GM18907 (cell line): ENCODE data around the gene ZFYVE16.
A peak's percentile ranks its signal among the peaks of the same experiment; 100 is the strongest.
"Not testable (repeated sequence)": the region's sequence is repeated elsewhere in the genome, so short reads cannot be mapped to it uniquely, and the experiment has no call there.

Source experiments
- ATAC-seq: cut with Tn5 transposase; IDR thresholded peaks from one replicate; pipeline ENCODE4 v1.9.1; 2021; ENCODE audit warnings: mild to moderate bottlenecking, moderate library complexity; ENCODE audit not compliant: unreplicated experiment

The ZFYVE16 gene

DNA sequence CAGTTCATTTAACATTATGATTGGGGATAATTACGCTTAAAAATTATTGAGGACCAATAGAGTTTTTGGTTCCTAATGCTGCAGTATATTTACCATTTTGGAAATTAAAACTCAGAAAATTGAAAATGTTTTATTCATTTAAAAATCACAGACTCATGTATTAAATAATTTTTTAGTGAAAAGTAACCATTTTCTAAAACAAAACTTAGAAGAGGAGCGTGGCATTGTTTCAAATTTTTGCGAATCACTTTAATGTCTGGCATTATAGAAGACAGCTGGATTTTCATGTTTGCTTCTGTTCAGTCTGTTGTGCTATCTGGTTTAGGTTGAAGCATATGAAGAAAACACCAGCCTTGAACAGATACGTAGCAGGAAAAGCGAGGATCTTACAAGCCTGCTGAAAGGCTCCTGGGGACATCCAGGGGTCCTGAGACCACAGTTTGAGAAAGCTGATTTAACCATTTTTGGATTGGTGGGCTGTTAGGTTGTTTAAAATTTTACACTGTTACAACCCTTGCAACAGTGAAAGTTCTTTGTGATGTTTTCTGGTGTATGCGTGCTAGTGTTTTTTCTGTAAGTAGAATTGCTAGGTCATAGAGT lies 1.6 kb downstream of the ZFYVE16 start:
- ATAC-seq = no peak

DNA sequence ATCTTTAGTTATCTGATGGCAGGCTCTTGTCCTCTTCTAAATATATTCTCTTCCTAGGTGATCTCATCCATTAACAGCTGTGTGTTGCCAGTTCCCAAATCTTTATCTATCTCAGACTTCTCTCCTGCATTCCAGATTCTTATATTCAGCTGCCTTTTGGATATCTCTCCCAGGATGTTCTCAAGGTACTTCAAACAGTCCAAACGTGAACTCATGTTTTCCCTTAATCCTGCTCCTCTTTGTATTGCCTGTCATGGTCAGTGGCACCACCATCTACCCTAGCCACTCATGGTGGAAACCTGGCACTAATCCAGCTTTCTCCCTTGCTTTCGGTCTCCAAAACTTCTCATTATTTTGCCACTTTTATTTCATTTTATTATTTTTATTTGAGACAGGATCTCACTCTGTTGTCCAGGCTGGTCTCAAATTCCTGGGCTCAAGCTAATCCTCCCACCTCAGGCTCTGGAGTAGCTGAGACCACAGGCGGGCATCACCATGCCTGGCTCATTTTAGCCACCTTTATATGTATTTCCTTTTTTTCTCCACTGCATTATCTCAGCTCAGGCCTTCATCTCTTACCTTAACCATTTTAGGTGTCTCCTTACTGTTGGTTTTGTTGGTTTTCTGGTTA lies 3.8 kb downstream of the ZFYVE16 start:
- ATAC-seq = no peak

DNA sequence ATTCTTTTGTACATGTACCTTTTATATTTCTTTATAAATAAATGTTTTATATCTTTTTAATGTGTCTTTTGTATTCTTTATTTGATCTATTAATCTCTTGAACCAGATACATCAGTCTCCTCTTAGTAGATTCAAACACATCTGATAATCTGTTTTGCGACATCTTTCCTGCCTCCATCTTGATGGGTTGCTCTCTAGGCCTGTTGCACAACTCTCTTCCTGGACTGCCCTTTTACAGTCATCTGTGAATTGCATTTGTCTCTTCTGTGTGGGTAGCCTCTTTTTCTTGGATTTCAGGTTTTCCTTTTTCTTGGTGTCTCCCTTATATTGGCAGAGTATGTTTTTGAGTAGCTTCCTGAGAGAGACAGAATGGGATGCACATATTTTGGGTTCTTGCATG lies 6.2 kb downstream of the ZFYVE16 start:
- ATAC-seq = no peak

DNA sequence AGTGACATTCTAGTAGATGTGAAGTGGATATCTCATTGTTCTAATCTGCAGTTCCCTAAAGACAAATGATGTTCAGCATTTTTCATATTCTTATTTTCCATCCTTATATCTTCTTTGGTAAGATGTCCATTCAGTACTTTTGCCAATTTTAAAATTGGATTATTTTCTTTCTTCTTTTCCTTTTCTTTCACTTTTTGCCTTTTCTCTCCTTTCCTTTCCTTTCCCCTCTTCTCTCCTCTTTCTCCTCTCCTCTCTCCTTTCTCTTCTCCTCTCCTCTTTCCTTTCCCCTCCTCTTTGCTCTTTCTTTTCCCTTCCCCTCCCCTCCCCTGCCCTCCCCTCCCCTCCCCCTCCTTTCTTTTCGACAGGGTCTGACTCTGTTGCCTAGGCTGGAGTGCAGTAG lies 10.1 kb downstream of the ZFYVE16 start:
- ATAC-seq = no peak

DNA sequence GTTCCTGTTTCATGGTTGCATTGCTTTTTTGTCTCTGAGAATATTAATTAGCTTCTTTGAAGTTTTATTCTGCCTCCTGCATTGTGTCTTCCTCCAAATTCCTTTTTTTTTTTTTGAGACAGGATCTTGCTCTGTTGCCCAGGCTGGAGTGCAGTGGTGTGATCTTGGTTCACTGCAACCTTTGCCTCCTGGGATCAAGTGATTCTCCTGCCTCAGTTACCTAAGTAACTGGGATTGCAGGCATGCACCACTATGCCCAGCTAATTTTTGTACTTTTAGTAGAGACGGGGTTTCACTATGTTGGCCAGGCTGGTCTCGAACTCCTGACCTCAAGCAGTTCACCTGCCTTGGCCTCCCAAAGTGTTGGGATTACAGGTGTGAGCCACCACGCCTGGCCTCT lies 16.5 kb downstream of the ZFYVE16 start:
- ATAC-seq = not testable (repeated sequence)

DNA sequence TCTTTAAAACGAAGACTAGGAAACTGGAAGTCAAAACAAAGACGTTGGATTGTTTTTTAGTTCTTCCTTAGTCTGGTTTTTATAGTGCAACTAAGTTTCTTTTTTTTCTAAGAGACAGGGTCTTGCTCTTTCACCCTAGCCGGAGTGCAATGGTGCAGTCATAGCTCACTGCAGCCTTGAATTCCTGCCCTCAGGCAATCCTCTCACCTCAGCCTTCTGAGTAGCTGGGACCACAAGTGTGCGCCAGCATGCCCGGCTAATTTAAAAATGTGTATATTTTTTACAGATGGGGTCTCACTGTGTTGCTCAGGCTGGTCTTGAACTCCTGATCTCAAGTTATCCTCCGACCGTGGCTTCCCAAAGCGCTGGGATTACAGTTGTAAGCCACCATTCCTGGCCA lies 27.6 kb downstream of the ZFYVE16 start:
- no peak for ATAC-seq

DNA sequence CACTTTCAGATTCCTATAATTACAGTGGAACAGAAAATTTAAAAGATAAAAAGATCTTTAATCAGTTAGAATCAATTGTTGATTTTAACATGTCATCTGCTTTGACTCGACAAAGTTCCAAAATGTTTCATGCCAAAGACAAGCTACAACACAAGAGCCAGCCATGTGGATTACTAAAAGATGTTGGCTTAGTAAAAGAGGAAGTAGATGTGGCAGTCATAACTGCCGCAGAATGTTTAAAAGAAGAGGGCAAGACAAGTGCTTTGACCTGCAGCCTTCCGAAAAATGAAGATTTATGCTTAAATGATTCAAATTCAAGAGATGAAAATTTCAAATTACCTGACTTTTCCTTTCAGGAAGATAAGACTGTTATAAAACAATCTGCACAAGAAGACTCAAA lies 29.5 kb downstream of the ZFYVE16 start:
- ATAC-seq = no peak

DNA sequence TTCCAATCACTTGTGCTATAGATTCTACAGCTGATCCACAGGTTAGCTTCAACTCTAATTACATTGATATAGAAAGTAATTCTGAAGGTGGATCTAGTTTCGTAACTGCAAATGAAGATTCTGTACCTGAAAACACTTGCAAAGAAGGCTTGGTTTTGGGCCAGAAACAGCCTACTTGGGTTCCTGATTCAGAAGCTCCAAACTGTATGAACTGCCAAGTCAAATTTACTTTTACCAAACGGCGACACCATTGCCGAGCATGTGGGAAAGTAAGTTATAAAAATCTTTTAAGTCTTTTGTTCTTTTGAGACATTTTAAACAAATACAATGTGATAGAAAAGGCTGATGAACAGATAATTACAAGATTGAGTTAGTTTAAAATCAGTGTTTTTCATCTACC lies 30.9 kb downstream of the ZFYVE16 start:
- ATAC-seq = no peak

DNA sequence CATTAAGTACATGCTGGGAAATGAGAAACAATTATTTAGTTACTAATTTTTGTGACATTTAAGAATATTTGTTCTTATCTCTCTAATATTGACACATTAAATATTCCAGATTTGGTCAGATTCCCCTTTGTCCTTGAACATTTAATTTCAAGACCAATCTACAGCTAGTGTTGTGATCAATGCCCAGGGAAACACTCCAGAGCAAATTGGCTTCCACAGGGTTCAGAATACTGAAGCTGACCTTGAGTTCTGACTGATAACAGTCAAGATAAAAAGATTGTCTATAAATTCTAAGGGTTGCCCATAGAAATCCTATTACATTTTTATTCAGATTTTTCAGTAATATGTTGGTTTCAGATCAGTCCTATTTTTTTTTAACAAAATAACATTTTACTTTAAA lies 31.3 kb downstream of the ZFYVE16 start:
- ATAC-seq = no peak

DNA sequence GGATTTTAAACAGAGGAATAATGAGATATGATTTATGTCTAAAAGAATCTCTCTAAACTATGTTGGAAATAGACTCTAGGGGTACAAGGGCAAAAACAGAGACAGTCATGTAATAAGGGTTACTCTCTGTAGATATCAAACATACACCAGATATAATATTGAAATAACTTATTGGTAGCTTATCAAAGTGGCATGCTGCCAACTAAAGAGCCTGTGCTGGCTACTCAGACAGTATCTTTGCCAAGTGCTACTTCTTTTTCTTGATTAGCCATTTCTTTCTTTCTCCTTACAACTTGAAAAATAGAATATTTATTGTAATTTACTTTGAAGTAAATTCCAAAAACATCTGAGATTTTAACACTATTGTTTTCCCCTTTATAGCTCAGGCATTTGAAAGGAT lies 34.9 kb downstream of the ZFYVE16 start:
- ATAC-seq = no peak

DNA sequence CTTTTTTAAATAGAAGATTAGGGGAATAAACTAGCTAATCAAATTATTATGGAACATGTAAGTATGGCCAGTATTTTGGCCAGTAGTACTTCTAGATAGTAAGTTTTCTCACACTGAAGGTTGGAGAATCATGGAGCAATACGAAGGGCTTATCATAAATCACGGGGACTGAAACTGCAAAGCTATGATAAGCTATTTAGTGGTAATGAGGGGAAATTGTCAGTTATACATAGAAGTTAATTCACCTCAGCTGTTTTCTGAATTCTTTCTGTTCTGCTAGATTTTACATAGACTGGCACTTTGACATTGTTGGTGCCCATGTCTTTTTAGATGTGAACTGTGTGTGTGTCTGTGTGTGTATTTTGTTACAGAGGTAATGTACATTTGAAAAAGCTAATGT lies 45.5 kb downstream of the ZFYVE16 start:
- ATAC-seq = no peak

DNA sequence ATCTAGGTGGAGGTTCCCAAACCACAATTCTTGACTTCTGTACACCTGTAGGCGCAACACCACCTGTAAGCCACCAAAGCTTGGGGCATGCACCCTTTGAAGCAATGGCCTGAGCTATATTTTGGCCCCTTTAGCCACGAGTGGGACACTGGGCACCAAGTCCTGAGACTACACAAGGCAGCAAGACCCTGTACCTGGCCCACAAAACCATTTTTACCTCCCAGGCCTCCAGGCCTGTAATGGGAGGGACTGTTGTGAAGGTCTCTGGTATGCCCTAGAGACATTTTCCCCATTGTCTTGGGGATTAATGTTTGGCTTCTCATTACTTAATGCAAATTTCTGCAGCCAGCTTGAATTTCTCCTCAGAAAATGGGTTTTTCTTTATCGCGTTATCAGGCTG lies 55.4 kb downstream of the ZFYVE16 start:
- no peak for ATAC-seq

DNA sequence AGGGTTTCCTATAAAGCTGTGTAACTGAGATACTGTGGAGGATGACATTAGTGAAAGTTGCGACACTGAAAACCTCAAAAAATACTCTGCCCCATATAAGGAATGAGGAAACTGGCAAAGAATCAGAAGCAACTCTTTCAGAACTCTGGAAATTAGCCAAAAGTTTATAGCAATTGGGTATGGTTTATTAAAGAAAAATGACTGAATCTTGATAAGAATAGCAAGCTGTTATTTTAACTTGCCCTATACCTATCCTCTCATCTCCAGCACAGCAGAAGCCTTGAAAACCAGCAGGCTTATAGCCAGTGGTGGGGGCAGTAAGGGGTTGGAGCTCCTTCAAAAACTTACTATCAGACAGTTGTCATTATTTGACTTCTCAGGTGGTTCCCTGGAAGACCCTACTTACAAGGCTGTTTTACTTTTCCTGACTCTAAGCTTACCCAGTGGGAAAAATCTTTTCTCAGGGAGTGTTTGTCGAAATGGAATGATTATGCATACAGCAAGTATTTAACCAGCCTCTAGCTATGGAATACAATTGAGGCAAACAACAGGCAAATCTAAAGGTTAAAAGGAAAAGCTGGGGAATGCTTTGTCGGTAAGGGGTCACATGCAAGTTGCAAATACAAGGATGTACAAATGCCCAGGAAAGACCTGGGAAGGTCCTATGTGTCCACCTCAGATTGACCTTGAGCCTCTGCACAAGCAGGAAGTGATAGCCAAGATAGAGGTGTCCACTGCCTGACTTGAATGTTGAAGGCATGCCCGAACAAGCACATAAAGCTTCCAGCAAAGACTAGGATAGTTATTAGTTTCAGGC lies 59.0 kb downstream of the ZFYVE16 start:
- ATAC-seq = no peak

DNA sequence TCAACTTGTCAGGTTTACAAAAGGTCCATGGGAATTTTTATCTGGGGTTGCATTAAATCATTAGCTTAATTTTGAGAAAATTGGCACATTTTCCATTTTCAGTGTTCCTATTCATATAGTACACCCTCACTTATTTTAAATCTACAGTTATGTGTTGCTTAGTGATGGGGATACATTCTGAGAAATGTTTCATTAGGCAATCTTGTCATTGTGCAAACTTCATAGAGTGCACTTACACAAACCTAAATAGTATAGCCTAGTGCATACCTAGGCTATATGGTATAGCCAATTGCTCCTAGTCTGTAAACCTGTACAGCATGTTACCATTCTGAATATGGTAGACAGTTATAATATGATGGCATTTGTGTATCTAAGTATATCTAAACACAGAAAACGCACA lies 60.3 kb downstream of the ZFYVE16 start:
- ATAC-seq = no peak

DNA sequence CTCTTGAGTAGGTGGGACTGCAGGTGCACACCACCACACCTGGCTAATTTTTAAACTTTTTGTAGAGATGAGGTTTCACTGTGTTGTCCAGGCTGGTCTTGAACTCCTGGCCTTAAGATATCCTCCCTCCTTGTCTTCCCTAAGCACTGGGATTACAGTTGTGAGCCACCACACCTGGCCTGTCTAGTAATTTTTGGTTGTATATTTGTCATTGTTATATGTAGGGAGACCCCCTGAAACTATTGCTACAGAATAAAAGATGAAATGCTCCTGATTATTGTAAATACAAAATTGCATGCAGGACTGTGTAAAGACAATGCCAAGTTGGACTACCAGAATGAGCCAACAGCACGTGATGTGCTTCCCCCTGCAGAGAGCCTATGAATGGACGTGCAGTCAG lies 62.8 kb downstream of the ZFYVE16 start:
- ATAC-seq = not testable (repeated sequence)

DNA sequence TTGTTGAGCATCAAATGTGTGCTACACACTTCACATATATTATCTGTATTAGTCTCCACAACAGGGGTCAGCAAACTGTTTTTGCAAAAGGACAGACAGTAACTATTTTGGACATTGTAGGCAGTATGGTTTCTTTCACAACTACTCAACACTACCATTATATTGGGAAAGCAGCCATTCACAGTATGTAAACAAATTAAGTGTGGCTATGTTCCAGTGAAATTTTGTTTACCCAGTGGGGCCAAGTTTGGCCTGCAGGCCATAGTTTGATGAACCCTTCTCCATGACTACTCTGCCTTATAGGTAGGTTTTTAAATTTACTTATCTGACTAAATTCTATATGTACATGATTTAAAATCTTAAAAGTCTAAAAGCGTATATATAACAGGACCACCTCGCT lies 67.1 kb downstream of the ZFYVE16 start:
- ATAC-seq = no peak

DNA sequence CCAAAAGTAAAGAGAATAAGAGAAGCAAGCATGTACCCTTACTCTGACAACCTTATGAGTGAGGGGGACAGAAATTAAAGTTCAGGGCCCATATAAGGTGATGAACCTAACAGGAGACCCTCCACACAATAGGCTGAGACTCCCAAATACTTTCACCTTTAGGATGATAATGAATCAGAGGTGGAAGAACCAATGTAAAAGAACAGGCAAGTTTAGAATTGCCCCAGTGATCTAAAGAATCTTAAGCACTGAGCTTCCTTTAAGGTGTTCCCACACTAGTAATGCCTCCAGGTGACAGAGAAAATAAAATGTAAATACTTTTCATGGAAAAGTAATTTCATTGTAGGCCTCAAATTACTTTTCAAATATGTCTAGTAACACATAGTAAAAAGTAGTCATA lies 71.8 kb downstream of the ZFYVE16 start:
- ATAC-seq = no peak

DNA sequence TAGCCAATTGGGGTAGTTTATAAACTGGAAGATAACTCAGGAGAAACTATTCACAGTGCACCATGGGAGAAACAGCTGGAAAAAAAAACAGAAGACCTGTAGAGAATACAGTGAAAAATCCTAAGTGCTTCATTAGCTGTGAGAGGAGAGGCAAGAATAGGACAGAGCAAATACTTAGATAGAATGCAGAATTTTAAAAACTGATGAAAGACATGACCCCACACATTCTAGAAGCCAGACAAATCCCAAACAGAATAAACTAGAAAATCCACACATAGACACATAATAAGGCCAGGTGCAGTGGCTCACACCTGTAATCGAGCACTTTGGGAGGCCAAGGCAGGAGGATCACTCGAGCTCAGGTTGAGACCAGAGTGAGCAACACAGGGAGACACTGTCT lies 72.5 kb downstream of the ZFYVE16 start:
- ATAC-seq = no peak

DNA sequence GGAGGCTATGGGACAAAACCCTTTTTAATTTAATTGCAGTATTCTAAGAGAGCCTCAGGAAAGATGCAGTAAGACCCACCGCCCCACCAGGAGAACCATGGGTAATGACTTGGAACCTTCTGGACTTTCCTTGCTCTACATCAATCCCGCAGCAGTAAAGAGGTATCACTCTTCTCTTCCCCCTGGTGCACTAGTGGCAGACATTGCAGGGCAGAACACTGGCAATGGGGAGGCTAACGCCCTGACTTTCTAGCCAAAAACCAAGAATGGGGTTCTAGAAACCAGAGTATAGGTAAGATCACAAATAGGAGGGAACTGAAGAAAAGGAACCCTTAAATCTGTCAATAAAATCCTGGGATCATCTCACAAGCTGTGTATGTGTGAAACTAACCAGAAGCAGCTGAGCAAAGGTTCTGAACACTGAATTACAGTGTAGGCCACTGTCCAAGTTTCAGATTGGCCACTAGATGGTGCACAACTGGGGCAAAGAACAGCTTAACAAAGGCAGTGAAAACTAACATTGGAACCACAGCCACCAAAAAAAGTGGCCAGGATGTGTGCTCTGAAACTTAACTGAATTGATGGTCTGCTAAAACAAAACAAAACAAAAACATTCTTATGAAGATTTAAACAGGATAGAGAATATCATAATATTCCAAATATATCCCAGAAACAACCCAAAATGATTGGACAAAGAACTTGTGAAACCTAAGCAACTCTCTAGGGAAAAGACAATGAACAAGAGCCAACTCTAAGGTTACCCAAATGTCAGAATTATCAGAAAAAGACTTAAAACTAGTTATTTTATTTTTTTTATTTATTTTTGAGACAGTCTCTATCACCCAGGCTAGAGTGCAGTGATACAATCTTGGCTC lies 73.4 kb downstream of the ZFYVE16 start:
- ATAC-seq = peak; percentile 68

DNA sequence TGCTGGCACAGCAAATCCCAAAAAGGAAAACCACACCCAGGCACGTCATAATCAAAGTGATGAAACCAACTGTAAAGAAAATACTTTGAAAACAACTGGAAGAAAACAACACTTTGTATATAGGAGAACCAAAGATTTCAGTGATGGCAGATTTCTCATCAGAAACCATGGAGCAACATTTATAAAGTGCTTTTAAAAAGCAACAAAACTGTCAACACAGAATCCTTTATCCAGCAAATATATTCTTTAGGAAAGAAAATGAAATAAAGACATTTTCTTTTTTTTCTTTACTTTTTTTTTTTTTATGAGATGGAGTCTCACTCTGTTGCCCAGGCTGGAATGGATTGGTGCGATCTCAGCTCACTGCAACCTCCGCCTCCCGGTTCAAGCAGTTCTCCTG lies 74.7 kb downstream of the ZFYVE16 start:
- no peak for ATAC-seq

DNA sequence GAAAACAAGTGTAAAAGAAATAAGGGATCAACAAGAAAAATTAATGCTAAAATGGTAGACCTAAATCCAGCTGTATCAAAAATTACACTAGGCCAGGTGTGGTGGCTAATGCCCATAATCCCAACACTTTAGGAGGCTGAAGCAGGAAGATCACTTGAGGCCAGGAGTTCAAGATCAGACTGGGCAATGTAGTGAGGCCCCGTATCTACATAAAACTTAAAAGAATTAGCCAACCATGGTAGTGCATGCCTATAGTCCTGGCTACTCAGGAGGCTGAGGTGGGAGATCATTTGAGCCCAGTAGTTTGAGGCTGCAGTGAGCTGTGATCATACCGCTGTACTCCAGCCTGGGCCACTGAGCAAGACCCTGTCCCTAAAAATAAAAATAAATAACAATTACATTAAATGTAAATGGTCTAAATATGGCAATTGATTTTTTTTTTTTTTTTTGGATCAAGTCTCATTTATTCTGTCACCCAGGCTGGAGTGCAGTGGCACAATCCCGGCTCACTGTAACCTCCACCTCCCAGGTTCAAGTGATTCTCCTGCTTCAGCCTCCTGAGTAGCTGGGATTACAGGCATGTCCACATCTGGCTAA lies 75.9 kb downstream of the ZFYVE16 start:
- ATAC-seq = no peak
